GM19099 (cell line): ENCODE data around the gene ZBTB46.

Source experiments
- POLR2A ChIP-seq: IDR thresholded peaks from 3 replicates; pipeline ENCODE4 v1.6.1; 2011; ENCODE audit warnings: low read depth; ENCODE audit not compliant: insufficient read length; ENCODE audit errors: extremely low read depth

The ZBTB46 gene

DNA sequence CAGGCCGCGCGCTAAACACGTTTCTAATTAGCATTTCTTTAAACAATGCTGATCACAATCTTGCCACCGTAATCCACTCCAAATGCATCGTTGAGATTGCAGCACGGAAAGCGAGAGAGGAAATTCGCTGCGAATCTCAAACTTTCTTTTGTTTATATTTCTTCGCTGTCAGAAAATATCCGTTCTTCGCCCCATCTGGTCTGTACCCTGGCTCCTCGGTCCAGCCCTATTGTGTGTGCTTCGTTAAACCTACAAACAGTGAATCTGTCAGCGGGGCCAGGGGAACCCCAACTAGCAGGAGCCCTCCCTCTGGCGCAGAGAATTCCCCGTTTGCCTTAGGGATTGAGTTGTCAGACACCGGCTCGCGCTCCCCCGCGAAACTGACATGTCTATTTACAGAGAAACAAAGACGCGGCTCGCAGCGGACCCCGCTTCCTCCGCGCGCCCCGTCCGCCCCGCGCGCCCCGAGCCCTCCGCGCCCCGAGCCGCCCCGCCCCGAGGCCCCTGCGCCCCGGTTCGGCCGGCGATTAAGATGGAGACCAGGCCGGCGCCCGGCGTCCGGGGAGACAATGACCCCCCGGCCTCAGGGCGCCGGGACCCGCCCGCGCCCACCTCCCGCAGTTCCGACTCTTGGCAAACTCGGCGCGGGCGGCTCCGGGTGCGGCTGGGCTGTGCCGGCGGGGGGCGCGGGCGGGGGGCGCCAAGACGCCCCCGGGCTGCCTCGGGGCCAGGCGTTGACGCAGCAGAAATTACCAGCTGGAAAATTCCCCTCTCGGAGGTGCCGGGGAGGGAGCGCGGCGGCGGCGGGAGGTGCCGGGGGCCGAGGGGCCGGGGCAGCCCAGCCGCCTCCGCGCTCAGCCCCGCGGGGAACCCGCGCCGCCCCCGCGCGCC, 874 bp downstream of the ZBTB46 start:
- TF ChIP-seq POLR2A: no peak

DNA sequence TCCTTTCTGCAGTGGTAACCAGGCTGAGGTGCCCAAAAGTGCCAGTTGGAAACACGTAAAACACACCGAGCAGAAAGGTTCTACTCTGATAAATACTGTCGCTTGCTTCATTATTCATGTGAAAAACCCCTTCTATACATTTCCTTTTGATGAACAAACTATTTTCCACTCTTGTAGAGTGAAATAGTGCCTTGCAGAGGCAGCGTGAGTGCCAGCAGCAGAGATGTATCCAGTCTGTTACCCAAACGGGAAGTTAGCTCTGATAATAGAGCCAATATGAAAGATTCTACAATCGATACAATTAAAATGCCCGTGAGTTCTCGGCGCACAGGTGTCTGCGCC, 1.5 kb downstream of the ZBTB46 start:
- TF ChIP-seq POLR2A: no peak

DNA sequence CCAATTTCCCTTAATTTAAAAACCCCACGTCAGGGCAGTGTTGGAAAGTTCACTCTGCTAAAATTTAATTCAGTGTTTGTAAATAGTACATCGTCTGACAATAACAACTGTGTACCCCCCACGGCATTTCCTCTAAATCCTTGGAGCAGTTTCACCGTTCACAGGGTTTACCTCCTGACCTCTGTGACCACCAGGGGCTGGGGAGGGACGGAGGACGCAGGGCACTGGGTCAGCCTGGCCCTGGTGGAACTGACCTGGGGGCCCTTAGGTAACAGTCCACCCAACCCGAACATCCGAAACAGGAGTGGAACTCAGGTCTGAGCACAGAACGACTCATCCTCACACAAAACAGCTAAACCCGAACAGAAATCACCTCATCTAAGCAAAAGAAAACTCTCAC, 2.1 kb downstream of the ZBTB46 start:
- TF ChIP-seq POLR2A: no peak

DNA sequence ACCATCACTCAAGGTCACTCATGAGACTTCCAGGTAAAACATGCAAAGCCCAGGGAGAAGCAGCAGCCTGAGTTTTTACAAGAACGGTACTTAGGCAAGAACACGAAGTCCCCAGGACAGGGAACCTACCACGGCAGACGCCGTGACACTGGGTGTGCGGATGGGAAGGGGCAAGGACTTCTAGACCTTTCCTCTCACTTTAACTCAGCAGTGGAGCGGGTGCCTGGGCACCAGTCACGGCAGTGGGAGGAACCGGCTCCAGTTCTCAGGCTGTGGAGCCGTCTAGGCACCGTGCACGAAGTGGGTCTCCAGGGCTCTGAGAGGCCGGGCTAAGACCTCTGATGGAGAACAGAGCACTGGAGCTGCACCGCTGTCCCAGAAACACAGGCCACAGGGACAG, 2.5 kb downstream of the ZBTB46 start:
- no peak for TF ChIP-seq POLR2A

DNA sequence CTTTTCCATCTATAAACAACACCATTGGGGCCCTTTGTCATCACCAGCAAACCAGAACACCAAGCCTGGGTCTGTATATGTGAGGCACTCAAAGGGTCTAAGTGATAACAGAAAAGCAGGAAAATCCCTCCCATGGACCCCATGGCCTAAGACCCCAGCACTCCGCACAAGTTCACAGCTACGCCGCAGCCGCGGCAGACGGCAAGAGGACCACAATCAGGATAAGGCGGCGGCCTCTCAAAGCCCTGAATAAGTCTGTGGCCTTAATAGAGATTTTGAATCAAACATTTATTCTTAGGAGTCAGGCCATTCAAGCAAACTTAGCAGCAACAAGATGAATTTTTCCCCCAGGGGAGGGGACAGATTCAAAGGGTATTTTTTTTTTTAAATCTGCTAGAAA, 2.9 kb downstream of the ZBTB46 start:
- no peak for TF ChIP-seq POLR2A

DNA sequence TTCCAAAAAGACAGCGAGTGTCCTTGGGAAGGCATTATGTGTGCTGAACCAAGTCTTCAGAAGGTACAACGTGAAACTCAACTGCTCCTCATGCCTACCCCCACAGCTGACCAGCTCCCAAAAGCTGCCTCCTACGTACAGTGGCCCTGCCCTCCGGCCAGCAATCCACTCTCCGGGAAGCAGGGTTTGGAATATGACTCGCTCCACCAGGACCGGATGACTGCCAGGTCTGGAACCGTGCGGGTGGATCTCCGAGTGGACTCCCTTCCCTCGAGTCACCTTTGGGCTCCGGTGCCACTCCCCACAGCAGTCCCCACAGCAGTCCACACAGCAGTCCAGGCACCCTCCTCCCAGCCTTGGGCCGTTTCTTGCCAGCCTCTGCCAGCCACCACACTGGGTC, 4.3 kb downstream of the ZBTB46 start:
- no peak for TF ChIP-seq POLR2A

DNA sequence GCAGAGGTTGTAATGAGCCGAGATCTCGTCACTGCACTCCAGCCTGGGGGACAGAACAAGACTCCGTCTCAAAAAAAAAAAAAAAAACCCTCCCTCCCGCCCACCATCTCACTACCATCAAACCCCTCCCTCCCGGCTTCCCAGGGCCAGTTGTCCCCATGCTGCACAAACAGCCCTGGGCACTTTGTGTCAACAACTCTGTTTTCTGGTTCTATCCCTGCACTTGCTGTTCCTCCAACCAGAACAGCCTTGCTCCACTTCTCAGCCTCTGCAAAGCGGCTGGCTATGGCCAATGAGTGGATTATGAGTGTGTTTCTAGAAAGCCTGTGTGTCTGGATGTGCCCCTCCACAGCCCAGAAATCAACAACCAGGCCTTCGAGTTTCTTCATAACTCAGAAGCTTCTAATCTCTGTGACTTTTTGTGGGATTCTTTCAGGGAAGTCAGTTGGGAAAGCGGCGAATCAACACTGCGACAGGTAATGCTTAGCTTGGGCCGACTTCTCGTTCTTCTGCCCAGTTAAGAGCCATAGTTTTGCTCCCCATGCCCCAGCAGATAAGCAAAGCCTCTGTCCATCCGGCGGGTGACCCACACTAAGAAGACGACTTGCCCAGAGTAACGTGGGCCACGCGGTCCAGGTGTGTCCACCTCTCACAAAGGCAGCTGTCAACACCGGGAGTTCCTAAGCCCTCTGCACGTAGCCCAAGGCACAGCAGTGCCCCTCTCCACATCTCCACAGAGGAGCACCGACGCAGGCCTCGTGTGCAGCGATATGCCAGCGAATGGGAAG, 5.5 kb downstream of the ZBTB46 start:
- TF ChIP-seq POLR2A: no peak

DNA sequence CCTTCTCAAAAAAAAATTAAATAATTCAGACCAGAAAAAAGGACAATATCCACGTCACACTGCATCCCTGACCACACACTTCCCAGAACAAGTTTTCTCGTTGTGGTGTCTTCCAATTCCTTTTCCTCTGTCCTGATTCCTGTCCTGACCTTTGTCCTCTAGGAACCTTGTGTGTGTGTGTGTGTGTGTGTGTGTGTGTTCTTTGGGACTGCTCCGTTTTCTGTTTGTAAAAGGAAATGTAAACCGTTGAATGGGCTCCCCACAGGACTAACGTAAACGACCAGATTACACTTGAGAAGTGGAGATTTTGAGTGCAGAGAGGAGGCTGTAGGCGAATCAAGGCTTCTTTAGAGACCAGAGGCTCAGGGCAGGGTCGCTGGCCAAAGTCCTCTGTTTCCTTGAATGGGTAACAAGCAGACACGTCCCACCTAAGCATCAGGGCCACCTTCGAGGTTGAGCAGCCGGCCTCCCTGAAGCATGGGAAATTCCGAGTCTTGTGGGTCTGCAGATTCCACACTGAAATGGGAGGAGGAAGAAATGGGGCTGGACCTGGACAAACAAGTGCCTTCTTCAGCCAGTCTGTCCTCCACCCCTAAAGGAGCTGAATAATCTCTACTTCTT, 7.3 kb downstream of the ZBTB46 start:
- TF ChIP-seq POLR2A: no peak

DNA sequence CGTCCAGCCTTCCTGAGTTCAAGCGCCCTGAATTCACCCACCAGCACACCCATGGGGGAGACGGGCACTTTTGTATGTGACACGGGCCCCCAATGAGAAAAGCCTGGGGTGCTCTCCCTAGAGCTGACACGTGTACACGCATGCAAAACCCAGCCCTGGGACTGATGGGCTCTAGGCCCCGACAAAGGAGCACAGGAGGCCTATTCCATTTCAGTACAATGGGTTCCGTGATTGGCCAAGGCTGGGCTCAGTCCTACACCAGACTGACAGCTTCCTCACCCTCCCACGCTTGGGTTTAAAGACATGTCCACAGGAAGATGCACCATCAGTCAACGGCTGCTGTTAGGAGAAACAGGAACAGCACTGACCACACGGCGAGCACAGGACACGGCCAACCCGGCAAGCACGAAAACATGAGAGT, 8.8 kb downstream of the ZBTB46 start:
- no peak for TF ChIP-seq POLR2A

DNA sequence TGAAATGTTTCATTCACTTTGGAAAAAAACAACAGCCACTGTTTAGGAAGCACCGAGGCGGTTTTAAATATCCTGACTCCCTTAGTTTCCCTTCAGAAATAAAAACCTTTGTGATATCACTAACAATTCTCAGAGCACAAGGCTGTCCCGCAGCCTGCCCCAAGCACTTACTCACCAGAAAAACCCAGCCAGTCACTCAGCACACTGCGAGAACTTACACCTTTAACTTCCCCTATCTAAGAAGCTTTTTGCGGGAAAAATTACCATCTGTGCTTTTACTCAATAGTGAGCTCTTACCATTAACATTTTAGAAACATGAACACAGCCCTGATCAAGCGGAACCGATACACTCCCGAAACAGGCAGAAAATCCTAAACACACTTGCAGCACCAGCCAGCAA, 9.3 kb downstream of the ZBTB46 start:
- TF ChIP-seq POLR2A: no peak

DNA sequence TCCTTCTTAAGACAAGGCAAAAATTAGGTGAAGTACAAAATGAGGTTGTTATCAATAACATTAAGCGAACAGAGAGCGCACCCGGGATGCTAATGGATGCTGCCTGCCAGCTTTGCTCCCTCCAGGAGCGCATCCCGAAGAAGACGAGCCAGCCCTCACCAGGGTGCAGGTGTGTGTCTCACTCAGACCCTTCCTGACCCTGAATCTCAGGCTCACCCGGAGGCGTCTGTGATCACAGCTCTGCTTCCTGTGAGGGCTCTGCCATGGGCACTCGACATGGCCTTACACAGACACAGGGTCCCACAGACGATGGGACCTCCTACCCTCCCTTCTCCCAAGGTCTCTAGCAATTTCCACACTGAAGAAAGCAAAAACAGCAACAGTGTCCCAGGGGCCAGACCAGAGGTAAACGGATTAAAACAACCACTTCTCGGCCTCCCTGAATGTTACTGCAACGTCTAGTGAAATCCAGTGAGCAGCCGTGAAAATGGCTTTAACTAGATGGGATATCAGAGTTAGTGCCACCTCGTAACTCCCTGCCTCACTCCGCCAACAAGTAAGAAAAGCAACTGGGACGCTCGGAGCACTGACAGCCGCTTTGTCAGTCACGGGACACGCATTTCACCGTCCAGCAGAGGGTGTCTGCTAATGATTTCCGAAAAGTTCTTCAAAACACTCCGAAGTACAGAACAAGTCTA, 11.7 kb downstream of the ZBTB46 start:
- no peak for TF ChIP-seq POLR2A

DNA sequence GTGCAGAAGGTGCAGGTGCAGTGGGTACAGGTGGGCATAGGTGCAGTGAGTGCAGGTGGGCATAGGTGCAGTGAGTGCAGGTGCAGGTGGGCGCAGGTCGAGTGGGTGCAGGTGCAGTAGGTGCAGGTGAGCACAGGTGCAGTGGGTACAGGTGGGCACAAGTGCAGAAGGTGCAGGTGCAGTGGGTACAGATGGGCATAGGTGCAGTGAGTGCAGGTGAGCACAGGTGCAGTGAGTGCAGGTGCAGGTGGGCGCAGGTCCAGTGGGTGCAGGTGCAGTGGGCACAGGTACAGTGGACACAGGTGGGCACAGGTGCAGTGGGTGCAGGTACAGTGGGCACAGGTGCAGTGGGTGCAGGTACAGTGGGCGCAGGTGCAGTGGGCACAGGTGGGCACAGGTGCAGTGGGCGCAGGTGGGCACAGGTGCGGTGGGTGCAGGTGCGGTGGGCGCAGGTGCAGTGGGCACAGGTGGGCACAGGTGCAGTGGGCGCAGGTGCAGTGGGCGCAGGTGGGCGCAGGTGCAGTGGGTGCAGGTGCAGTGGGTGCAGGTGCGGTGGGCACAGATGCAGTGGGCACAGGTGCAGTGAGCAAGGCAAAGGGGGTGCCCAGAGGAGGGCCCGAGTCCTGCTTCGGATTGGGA, 15.3 kb downstream of the ZBTB46 start:
- no peak for TF ChIP-seq POLR2A

DNA sequence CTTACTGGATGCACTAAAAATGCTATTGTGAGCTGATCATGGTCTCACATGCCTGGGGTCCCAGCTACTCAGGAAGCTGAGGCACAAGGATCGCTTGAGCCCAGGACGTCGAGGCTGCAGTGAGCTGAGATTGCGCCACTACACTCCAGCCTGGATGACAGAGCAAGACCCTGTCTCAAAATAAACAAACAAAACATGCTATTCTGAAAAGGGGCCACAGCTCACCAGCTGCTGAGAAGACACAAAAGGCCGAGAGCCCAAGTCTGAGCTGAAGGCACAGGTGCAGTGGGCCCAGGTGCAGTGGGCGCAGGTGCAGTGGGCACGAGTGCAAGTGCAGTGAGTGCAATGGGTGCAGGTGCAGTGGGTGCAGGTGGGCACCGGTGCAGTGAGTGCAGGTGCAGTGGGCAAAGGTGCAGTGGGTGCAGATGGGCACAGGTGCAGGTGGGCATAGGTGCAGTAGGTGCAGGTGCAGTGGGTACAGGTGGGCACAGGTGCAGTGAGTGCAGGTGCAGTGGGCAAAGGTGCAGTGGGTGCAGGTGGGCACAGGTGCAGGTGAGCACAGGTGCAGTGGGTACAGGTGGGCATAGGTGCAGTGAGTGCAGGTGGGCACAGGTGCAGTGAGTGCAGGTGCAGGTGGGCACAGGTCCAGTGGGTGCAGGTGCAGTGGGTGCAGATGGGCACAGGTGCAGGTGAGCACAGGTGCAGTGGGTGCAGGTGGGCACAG, 16.0 kb downstream of the ZBTB46 start:
- no peak for TF ChIP-seq POLR2A

DNA sequence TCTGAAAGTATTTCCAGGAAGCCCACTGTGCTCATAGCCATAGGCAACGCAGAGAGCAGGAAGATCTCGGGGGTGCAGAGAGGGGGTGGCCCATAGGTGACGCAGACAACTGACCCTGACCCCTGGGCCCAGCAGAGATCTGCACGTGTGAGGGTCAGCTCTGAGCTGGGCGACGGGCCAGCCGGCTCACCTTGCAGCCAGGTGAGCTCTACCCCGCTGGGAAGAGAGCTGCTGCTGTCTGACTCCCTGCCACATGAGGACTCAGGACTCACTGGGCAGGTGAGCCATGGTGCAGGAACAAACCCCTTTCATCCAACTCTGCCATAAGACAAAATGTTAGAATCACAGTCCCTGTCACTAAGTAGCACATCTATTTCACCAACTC, 19.6 kb downstream of the ZBTB46 start:
- TF ChIP-seq POLR2A: no peak
